Measurements from ENCODE around the gene INSYN2B.

- TF ChIP-seq CTCF (optimal IDR thresholded peaks at IDR 0.05 in 1 of 3, IDR thresholded peaks at IDR 0.05 in 1 of 3, conservative IDR thresholded peaks at IDR 0.05 in 1 of 3; ENCODE audit: extremely low read depth in 1 of 3, insufficient read depth in 2 of 3, low read length in 3 of 3) (no peak), EZH2 (IDR thresholded peaks at IDR 0.05; ENCODE audit: low read length) (no peak)
Observed at GRCh38 chr5:169827769-169828168, 152.5 kb downstream of the INSYN2B start.
